SU-DHL-6 (cell line): ENCODE results near the gene CYBA.

Source experiments
- CTCF ChIP-seq: fragments of 200-600 bp; sonication (generic); IDR thresholded peaks from one replicate; pipeline ENCODE4 v1.5.1; 2017; ENCODE audit warnings: antibody characterized with exemption, mild to moderate bottlenecking, low read length, moderate library complexity; ENCODE audit not compliant: insufficient read depth, poor library complexity, severe bottlenecking
- EZH2phosphoT487 ChIP-seq: fragments of 200-600 bp; sonication (generic), shearing (Covaris generic); conservative IDR thresholded peaks from 2 replicates; pipeline ENCODE4 v1.6.1; 2018; ENCODE audit warnings: mild to moderate bottlenecking, antibody characterized with exemption, low read length, moderate library complexity, mixed read lengths

GRCh38 chr16:88640039-88640495, 10.8 kb downstream of the CYBA start:
- TF ChIP-seq CTCF (no peak), EZH2phosphoT487 (peak; percentile 88; the same call in 1 of the 2 replicates)
